ENCODE data around the gene DZANK1. TPM values are rescaled to one million over a fixed set of nuclear protein-coding genes. Genes with fewer than 3 reads are reported as not detected.

The DZANK1 gene
- total and polyA plus RNA-seq, 9 of the 15 experiments (the other 6 are each of a cell fraction or from before 2014, with no cell fraction given) = 0.04 to 0.18 (median 0.11) TPM; not detected in 2

DNA sequence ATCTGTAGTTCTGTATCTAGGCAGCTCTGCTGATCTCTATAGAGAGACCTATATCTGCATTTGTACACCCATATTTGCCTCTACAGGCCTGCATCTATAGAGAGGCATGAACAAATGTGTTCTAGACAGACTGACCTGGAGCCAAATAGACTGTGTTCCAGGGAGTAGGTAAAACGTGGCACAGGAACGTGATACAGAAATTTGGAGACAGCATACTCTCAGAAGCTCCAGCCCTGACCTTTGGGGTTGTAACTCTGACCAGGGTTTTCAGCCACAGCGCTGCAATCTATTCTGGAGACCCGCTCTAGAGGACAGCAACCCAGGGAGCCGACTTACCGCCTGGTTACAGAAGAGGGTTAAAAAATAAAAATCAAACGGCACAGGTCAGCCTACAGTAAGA, 29.2 kb upstream of the DZANK1 start:
- no peaks in the 10 kb centered on the region for H3K9me1 ChIP-seq (ENCODE audit: control insufficient read depth, insufficient read depth, low read length)
- peak overlapping the region; percentile 96; the same call in 1 of the 2 replicates for H2AFZ ChIP-seq (ENCODE audit: low read depth, low read length)
- ATAC-seq (no peak), DNase-seq (ENCODE audit: extremely low read depth in 1 of 4, low spot score in 3 of 4) (no peak), FAIRE-seq (no peak)
- no peaks in the 10 kb centered on the region for H4K20me1 ChIP-seq (replicated peaks; ENCODE audit: control insufficient read depth, insufficient read depth, low read length)
- peaks cover 0 to 2% of the 10 kb centered on the region in 2 experiments; a peak in 1 of 5 replicates for H3K4me1 ChIP-seq (replicated peaks in 1 of 2; ENCODE audit: control insufficient read depth in 2 of 2, insufficient read depth in 2 of 2, low read length in 2 of 2)
- no TSS peak for BruUV-seq (replicated peaks)
- peak overlapping the region; percentile 83; the same call in 1 of the 2 replicates for H3K4me2 ChIP-seq (ENCODE audit: insufficient read depth, low read length)
- 20% methylated on average over 7 of the region's 7 CpGs for WGBS (ENCODE audit: insufficient coverage, low coverage, missing lambda C conversion rate)
- no peaks in the 10 kb centered on the region for H3K9me3 ChIP-seq (replicated peaks; ENCODE audit: control insufficient read depth, insufficient read depth, low read depth, low read length)
- ChIA-PET CTCF (ENCODE audit: low intra/inter-chr PET ratio) (no interaction called here), POLR2A (interaction anchor here (0.5 to 2.6 kb wide), 4 partner anchors 8 to 29 kb away, joined by 3 to 8 read pairs (median 4); partner anchors contain the start of genes DZANK1, POLR3F and SEC23B)
- TF ChIP-seq C11orf30 (IDR thresholded peaks at IDR 0.05; ENCODE audit: low read depth) = no peak
- TF ChIP-seq ZNF717 (CRISPR knock-in tag; IDR thresholded peaks at IDR 0.05) = no peak
- TF ChIP-seq, protein P1, sequence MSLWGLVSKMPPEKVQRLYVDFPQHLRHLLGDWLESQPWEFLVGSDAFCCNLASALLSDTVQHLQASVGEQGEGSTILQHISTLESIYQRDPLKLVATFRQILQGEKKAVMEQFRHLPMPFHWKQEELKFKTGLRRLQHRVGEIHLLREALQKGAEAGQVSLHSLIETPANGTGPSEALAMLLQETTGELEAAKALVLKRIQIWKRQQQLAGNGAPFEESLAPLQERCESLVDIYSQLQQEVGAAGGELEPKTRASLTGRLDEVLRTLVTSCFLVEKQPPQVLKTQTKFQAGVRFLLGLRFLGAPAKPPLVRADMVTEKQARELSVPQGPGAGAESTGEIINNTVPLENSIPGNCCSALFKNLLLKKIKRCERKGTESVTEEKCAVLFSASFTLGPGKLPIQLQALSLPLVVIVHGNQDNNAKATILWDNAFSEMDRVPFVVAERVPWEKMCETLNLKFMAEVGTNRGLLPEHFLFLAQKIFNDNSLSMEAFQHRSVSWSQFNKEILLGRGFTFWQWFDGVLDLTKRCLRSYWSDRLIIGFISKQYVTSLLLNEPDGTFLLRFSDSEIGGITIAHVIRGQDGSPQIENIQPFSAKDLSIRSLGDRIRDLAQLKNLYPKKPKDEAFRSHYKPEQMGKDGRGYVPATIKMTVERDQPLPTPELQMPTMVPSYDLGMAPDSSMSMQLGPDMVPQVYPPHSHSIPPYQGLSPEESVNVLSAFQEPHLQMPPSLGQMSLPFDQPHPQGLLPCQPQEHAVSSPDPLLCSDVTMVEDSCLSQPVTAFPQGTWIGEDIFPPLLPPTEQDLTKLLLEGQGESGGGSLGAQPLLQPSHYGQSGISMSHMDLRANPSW (CRISPR knock-in tag; IDR thresholded peaks at IDR 0.05) = no peak
- no peak for TF ChIP-seq ZNF561 (CRISPR knock-in tag; conservative IDR thresholded peaks at IDR 0.05)
- TF ChIP-seq FOS (IDR thresholded peaks at IDR 0.05; ENCODE audit: extremely low read depth, insufficient read length) = no peak
- no peak for TF ChIP-seq PPARD (CRISPR knock-in tag; IDR thresholded peaks at IDR 0.05)
- TF ChIP-seq CHD1 (IDR thresholded peaks at IDR 0.05; ENCODE audit: low read length) = no peak
- no peak for TF ChIP-seq MTA2 (IDR thresholded peaks at IDR 0.05; ENCODE audit: low read depth)
- no peak for TF ChIP-seq SLC30A9 (CRISPR knock-in tag; IDR thresholded peaks at IDR 0.05)
- TF ChIP-seq GTF2E2 (tag; IDR thresholded peaks at IDR 0.05) = no peak
- TF ChIP-seq HNRNPL (IDR thresholded peaks at IDR 0.05; ENCODE audit: low read depth, low read length) = no peak
- TF ChIP-seq SREBF2 (CRISPR knock-in tag; IDR thresholded peaks at IDR 0.05) = no peak
- TF ChIP-seq SIN3B (IDR thresholded peaks at IDR 0.05; ENCODE audit: low read depth) = no peak
- TF ChIP-seq ZNF778 (CRISPR knock-in tag; IDR thresholded peaks at IDR 0.05) = no peak
- no peak overlapping the region for H3K9ac ChIP-seq (ENCODE audit: insufficient read depth in 1 of 2, low read depth in 2 of 2, low read length in 2 of 2)
- 0 out of 2 replicates have a peak overlapping the region, but pooled peaks have one; percentile 66 for H3K4me3 ChIP-seq
- no peaks in the 10 kb centered on the region for H3K27me3 ChIP-seq (ENCODE audit: control insufficient read depth in 2 of 2, insufficient read depth in 2 of 2, low read length in 2 of 2)
- in situ Hi-C loops (cut with MboI) (no loop called here), intact Hi-C loops (cut with micrococcal nuclease) (no loop called here)
- H3K36me3 ChIP-seq (ENCODE audit: control insufficient read depth, insufficient read depth, low read length) = no peaks in the 10 kb centered on the region
- no peaks in the 10 kb centered on the region for H3K79me2 ChIP-seq (ENCODE audit: control insufficient read depth, insufficient read depth, low read length)
- H3K27ac ChIP-seq (ENCODE audit: extremely low read depth, low read depth, low read length) = no peak overlapping the region
